ENCODE data around the gene C2CD4A.
"Not testable (repeated sequence)": the region's sequence is repeated elsewhere in the genome, so short reads cannot be mapped to it uniquely, and the experiment has no call there.

- TF ChIP-seq, protein P1, sequence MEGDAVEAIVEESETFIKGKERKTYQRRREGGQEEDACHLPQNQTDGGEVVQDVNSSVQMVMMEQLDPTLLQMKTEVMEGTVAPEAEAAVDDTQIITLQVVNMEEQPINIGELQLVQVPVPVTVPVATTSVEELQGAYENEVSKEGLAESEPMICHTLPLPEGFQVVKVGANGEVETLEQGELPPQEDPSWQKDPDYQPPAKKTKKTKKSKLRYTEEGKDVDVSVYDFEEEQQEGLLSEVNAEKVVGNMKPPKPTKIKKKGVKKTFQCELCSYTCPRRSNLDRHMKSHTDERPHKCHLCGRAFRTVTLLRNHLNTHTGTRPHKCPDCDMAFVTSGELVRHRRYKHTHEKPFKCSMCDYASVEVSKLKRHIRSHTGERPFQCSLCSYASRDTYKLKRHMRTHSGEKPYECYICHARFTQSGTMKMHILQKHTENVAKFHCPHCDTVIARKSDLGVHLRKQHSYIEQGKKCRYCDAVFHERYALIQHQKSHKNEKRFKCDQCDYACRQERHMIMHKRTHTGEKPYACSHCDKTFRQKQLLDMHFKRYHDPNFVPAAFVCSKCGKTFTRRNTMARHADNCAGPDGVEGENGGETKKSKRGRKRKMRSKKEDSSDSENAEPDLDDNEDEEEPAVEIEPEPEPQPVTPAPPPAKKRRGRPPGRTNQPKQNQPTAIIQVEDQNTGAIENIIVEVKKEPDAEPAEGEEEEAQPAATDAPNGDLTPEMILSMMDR (IDR thresholded peaks at IDR 0.05; ENCODE audit: low read length) = not testable (repeated sequence)
- TF ChIP-seq EZH2 (optimal IDR thresholded peaks at IDR 0.05; ENCODE audit: low read depth, low read length); EZH2phosphoT487 (IDR thresholded peaks at IDR 0.05; ENCODE audit: low read length): not testable (repeated sequence)
These were observed 18.5 kb upstream of the C2CD4A start for GRCh38 chr15:62048254-62048653.

Data from MM.1S (cell line).